Motor neuron (in vitro differentiated cells): ENCODE measurements around the gene INO80E. TPM values are rescaled to one million over a fixed set of nuclear protein-coding genes. Genes with fewer than 3 reads are reported as not detected.

Source experiments
- ATAC-seq, 8 experiments: fragments of 200-7000 bp; cut with Tn5 transposase; replicated peaks in 6 of 8; 2 replicates each; pipeline ENCODE4 v1.8.0; 2021; ENCODE audit warnings: mild to moderate bottlenecking in 8 of 8, moderate library complexity in 8 of 8
- H3K27ac ChIP-seq, 2 donors: fragments of 250-450 bp; sonication (Bioruptor Pico); 2 replicates each; pipeline ENCODE4 v1.9.0; 2021; ENCODE audit warnings: antibody characterized with exemption in 2 of 2, mild to moderate bottlenecking in 2 of 2, moderate library complexity in 1 of 2
- H3K4me1 ChIP-seq, 2 donors: fragments of 250-450 bp; sonication (Bioruptor Pico); replicated peaks in 1 of 2; 2 replicates each; pipeline ENCODE4 v1.6.1; 2021; ENCODE audit warnings: antibody characterized with exemption in 2 of 2, mild to moderate bottlenecking in 2 of 2, moderate library complexity in 1 of 2
- H3K4me3 ChIP-seq, 5 donors: fragments of 250-450 bp; sonication (Bioruptor Pico); 2 replicates each; pipeline ENCODE4 v1.9.0; 2021; ENCODE audit warnings: antibody characterized with exemption in 5 of 5, mild to moderate bottlenecking in 5 of 5, moderate library complexity in 4 of 5
- WGBS, 10 experiments: fragments of 450-650 bp; shearing (Covaris generic); methylation state at CpG; one replicate each; pipeline ENCODE4 v1.0.0; 2022; 5-methylcytosine and 5-hydroxymethylcytosine counted together
- in situ Hi-C, 9 experiments: fragments of 400-800 bp; cut with MboI; loops; one replicate each; pipeline ENCODE4 v1.15.0; 2021; ENCODE audit warnings: low sequenced_read_pairs in 9 of 9, low pct_unique_long_range_greater_than_20kb in 2 of 9; ENCODE audit not compliant: unreplicated experiment in 9 of 9
- total RNA-seq, 8 experiments: library from RNA; unstranded; fragments of 300-600 nt; gene quantifications; 2 replicates each; pipeline versions ENCODE4 v1.2.3 to v1.2.4, GENCODE V29; 2022

Gene INO80E
- total RNA-seq, 8 experiments from 2014 or later: 31.9 to 61.2 (median 54.2) TPM

- H3K4me1 ChIP-seq: peaks cover 0 to 2% of the 10 kb centered on the region in 2 donors
- no peak within 1 kb of the TSS for H3K4me3 ChIP-seq
- 20 to 100% (median 80%) methylated on average over 1 to 6 of the region's 6 CpGs; no CpG with 5 or more reads in 3 of the 10 experiments for WGBS, 10 experiments
- no peak within 1 kb of the TSS for H3K27ac ChIP-seq
- in situ Hi-C loops: loop anchor here in 4 of 9 experiments (25.0 kb wide), 2 partner anchors 186 to 211 kb away; partner anchors contain the start of genes MAZ (in 3 of the 4), MVP (in 3 of the 4), PAGR1 (in 3 of the 4) and PRRT2 (in 3 of the 4)
- ATAC-seq: no peak
Measured at GRCh38 chr16:30022887-30023286, 26.8 kb downstream of the INO80E start, which contains the start of gene C16orf92. TSS of gene C16orf92 (plus strand) at chr16:30023198. CDS start at chr16:30023341, 143 bp downstream.

GRCh38 chr16:30023586-30023985 is 27.5 kb downstream of the INO80E start:
- Histone ChIP-seq H3K27ac (no peak overlapping the region), H3K4me3 (no peak overlapping the region), H3K4me1 (peaks cover 0 to 2% of the 10 kb centered on the region in 2 donors)
- 0 to 77% (median 62%) methylated on average over 1 to 4 of the region's 11 CpGs; no CpG with 5 or more reads in 6 of the 10 experiments for WGBS, 10 experiments
- in situ Hi-C loops: loop anchor here in 4 of 9 experiments (25.0 kb wide), 2 partner anchors 186 to 211 kb away; partner anchors contain the start of genes MAZ (in 3 of the 4), MVP (in 3 of the 4), PAGR1 (in 3 of the 4) and PRRT2 (in 3 of the 4)
- ATAC-seq: no peak

- H3K4me1 ChIP-seq: peaks cover 6 to 11% of the 10 kb centered on the region in 2 donors
- WGBS, 10 experiments: 62 to 76% (median 67%) methylated on average over 2 to 7 of the region's 16 CpGs; no CpG with 5 or more reads in 7 of the 10 experiments
- in situ Hi-C loops: loop anchor here in 4 of 9 experiments (25.0 kb wide), 2 partner anchors 187 to 212 kb away; partner anchors contain the start of genes MAZ (in 3 of the 4), MVP (in 3 of the 4), PAGR1 (in 3 of the 4) and PRRT2 (in 3 of the 4)
- ATAC-seq: no peak
- no peak overlapping the region for H3K27ac ChIP-seq
- no peak overlapping the region for H3K4me3 ChIP-seq
Measured at GRCh38 chr16:30024451-30024850, 28.4 kb downstream of the INO80E start.

- Histone ChIP-seq H3K4me1 (peaks cover 8 to 18% of the 10 kb centered on the region in 2 donors), H3K27ac (no peak overlapping the region), H3K4me3 (no peak overlapping the region)
- no peak for ATAC-seq
- in situ Hi-C loops: loop anchor here in 1 of 9 experiments (25.0 kb wide), 1 partner anchor 313 kb away; no protein-coding TSS in a partner anchor
- WGBS, 10 experiments: 0 to 93% (median 80%) methylated on average over 1 to 3 of the region's 20 CpGs; no CpG with 5 or more reads in 7 of the 10 experiments
Measured at GRCh38 chr16:30025156-30025555, 29.1 kb downstream of the INO80E start.

- H3K4me1 ChIP-seq: peaks cover 11 to 20% of the 10 kb centered on the region in 2 donors
Measured at GRCh38 chr16:30025574-30025973, 29.5 kb downstream of the INO80E start.

GRCh38 chr16:30026449-30026848 is 30.4 kb downstream of the INO80E start:
- in situ Hi-C loops: loop anchor here in 1 of 9 experiments (25.0 kb wide), 1 partner anchor 314 kb away; no protein-coding TSS in a partner anchor
- ATAC-seq: no peak
- Histone ChIP-seq H3K4me3 (no peak overlapping the region), H3K4me1 (peaks cover 12 to 23% of the 10 kb centered on the region in 2 donors), H3K27ac (no peak overlapping the region)
- WGBS, 10 experiments: 73 to 100% methylated on average over 2 to 3 of the region's 18 CpGs; no CpG with 5 or more reads in 8 of the 10 experiments

More at GRCh38 chr16:30025574-30025973, 29.5 kb downstream of the INO80E start:
- 0 to 72% (median 72%) methylated on average over 1 to 4 of the region's 7 CpGs; no CpG with 5 or more reads in 7 of the 10 experiments for WGBS, 10 experiments
- in situ Hi-C loops: loop anchor here in 1 of 9 experiments (25.0 kb wide), 1 partner anchor 313 kb away; no protein-coding TSS in a partner anchor
- no peak for ATAC-seq
- Histone ChIP-seq H3K4me3 (no peak overlapping the region), H3K27ac (no peak overlapping the region)

GRCh38 chr16:30027588-30028437 is 31.8 kb downstream of the INO80E start:
- Histone ChIP-seq H3K4me3 (no peak overlapping the region), H3K27ac (no peak overlapping the region), H3K4me1 (peaks cover 22 to 34% of the 10 kb centered on the region in 2 donors)
- peak in 3 of 8 experiments; percentile 9 to 14 (median 14) for ATAC-seq
- in situ Hi-C loops: loop anchor here in 1 of 9 experiments (25.0 kb wide), 1 partner anchor 316 kb away; no protein-coding TSS in a partner anchor
- WGBS, 10 experiments: 0 to 86% (median 60%) methylated on average over 1 to 6 of the region's 13 CpGs; no CpG with 5 or more reads in 3 of the 10 experiments

- H3K4me3 ChIP-seq: no peak overlapping the region
- peak in 3 of 8 experiments; percentile 43 to 65 (median 50) for ATAC-seq
- WGBS, 10 experiments: 5 to 100% (median 31%) methylated on average over 1 to 9 of the region's 18 CpGs; no CpG with 5 or more reads in 6 of the 10 experiments
- peaks cover 22 to 34% of the 10 kb centered on the region in 2 donors for H3K4me1 ChIP-seq
- in situ Hi-C loops: loop anchor here in 1 of 9 experiments (25.0 kb wide), 1 partner anchor 316 kb away; no protein-coding TSS in a partner anchor
- no peak overlapping the region for H3K27ac ChIP-seq
Measured at GRCh38 chr16:30028438-30029076, 32.5 kb downstream of the INO80E start.

GRCh38 chr16:30030011-30030685 is 34.1 kb downstream of the INO80E start:
- Histone ChIP-seq H3K4me3 (peak overlapping the region; percentile 46 to 78 (median 50)), H3K4me1 (peaks cover 22 to 34% of the 10 kb centered on the region in 2 donors), H3K27ac (peak overlapping the region; percentile 44 to 72)
- 0 to 47% (median 17%) methylated on average over 1 to 8 of the region's 23 CpGs; no CpG with 5 or more reads in 6 of the 10 experiments for WGBS, 10 experiments
- peak in 5 of 8 experiments; percentile 1 to 15 (median 12) for ATAC-seq
- in situ Hi-C loops: loop anchor here in 1 of 9 experiments (25.0 kb wide), 1 partner anchor 318 kb away; no protein-coding TSS in a partner anchor

GRCh38 chr16:30030841-30031413 is 34.9 kb downstream of the INO80E start, which contains the start of gene TLCD3B:
TSS of gene TLCD3B (minus strand) at chr16:30031271. CDS start at chr16:30030527, 744 bp downstream.
- peak within 1 kb of the TSS; percentile 52 to 78 for H3K27ac ChIP-seq
- WGBS, 10 experiments: no CpG with 5 or more reads among the region's 27 CpGs
- peaks cover 22 to 34% of the 10 kb centered on the region in 2 donors for H3K4me1 ChIP-seq
- peak in 7 of 8 experiments; percentile 15 to 82 (median 76) for ATAC-seq
- in situ Hi-C loops: loop anchor here in 1 of 9 experiments (25.0 kb wide), 1 partner anchor 319 kb away; no protein-coding TSS in a partner anchor
- peak within 1 kb of the TSS; percentile 46 to 78 (median 50) for H3K4me3 ChIP-seq

- H3K4me3 ChIP-seq: peak overlapping the region; percentile 46 to 78 (median 50)
- peak in 4 of 8 experiments; percentile 1 to 6 (median 2) for ATAC-seq
- H3K27ac ChIP-seq: peak overlapping the region; percentile 25 to 78
- peaks cover 22 to 34% of the 10 kb centered on the region in 2 donors for H3K4me1 ChIP-seq
- 19 to 100% (median 26%) methylated on average over 1 to 8 of the region's 11 CpGs; no CpG with 5 or more reads in 7 of the 10 experiments for WGBS, 10 experiments
- in situ Hi-C loops: loop anchor here in 1 of 9 experiments (25.0 kb wide), 1 partner anchor 319 kb away; no protein-coding TSS in a partner anchor
Measured at GRCh38 chr16:30031477-30031918, 35.5 kb downstream of the INO80E start.
